ENCODE measurements around the gene LHPP.

- TF ChIP-seq CTCF (IDR thresholded peaks at IDR 0.05): no peak
- no peak for TF ChIP-seq EZH2 (IDR thresholded peaks at IDR 0.05)
- TF ChIP-seq EZH2phosphoT487 (IDR thresholded peaks at IDR 0.05): no peak
Measured at GRCh38 chr10:124609698-124610097, 148.1 kb downstream of the LHPP start.

Data from neural progenitor cell (in vitro differentiated cells).